ENCODE measurements around the gene IFT88. TPM values are rescaled to one million over a fixed set of nuclear protein-coding genes. Genes with fewer than 3 reads are reported as not detected.

IFT88 gene
- total RNA-seq, 1 donor = 20.3 TPM

DNA sequence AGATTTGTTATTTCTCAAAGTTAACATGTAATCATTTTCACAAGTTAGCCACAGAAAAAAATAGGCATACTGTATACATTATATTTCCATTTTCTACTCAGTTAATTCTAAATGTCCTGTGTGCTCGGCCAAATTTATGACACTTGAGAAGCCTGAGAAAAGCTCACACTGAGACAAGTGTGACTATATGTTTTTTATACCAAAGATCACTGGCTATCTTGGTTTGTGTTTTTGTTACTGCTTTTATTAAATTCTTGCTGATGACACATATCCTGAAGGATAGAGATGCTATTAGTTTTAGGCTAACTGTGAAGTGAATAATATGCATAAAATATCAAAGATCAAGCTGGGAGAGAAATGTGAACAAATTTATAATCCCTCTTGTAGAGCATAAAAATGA lies 87.2 kb downstream of the IFT88 start:
- Histone ChIP-seq H3K79me2 (ENCODE audit: insufficient read depth, low read length) (no peaks in the 10 kb centered on the region), H3K4me3 (ENCODE audit: insufficient read depth, low read length) (no peak overlapping the region), H3K4me1 (ENCODE audit: insufficient read depth, low read length) (peaks cover 13% of the 10 kb centered on the region), H4K20me1 (ENCODE audit: insufficient read depth, low read length) (no peaks in the 10 kb centered on the region), H3K36me3 (ENCODE audit: insufficient read depth, low read length) (no peaks in the 10 kb centered on the region), H2AFZ (ENCODE audit: low read length) (no peak overlapping the region), H3K27me3 (ENCODE audit: insufficient read depth, low read length) (no peaks in the 10 kb centered on the region), H3K27ac (ENCODE audit: low read depth, low read length) (peak overlapping the region; percentile 78), H3K4me2 (ENCODE audit: insufficient read depth, low read length) (peak overlapping the region; percentile 44), H3K9me3 (ENCODE audit: low read depth, low read length) (no peaks in the 10 kb centered on the region)
- peak; percentile 76 for DNase-seq (ENCODE audit: insufficient read length, low spot score, missing footprints)
- TF ChIP-seq, protein P1, sequence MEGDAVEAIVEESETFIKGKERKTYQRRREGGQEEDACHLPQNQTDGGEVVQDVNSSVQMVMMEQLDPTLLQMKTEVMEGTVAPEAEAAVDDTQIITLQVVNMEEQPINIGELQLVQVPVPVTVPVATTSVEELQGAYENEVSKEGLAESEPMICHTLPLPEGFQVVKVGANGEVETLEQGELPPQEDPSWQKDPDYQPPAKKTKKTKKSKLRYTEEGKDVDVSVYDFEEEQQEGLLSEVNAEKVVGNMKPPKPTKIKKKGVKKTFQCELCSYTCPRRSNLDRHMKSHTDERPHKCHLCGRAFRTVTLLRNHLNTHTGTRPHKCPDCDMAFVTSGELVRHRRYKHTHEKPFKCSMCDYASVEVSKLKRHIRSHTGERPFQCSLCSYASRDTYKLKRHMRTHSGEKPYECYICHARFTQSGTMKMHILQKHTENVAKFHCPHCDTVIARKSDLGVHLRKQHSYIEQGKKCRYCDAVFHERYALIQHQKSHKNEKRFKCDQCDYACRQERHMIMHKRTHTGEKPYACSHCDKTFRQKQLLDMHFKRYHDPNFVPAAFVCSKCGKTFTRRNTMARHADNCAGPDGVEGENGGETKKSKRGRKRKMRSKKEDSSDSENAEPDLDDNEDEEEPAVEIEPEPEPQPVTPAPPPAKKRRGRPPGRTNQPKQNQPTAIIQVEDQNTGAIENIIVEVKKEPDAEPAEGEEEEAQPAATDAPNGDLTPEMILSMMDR (IDR thresholded peaks at IDR 0.05; ENCODE audit: extremely low read depth, low read depth, low read length) = no peak

DNA sequence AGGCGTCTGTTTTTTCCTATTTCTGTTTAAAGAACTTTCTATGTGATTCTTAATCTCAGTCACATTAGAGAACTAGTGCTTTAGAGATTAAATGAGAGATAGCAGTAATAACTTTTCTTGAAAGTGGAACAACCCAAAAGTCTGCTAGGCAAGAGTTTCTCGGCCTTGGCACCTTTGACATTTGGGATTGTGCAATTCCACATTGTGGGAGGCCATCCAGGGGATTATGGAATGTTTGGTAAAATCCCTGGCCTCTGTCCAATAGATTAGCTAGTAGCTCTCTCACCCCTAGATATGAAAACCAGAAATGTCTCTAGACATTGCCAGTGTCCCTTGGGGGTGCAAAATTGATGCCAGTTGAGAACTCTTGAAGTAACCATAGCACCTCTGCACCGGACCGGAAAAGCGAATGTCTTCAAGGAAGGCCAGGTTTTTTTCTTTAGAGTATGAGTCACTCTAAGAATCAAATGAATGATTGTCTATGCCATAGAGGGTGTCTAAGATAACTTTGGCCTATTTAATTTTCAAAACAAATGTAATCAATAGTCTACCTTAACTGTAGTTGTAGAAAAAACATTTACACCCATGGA lies 91.6 kb downstream of the IFT88 start:
- Histone ChIP-seq H3K4me1 (ENCODE audit: insufficient read depth, low read length) (peaks cover 13% of the 10 kb centered on the region), H3K79me2 (ENCODE audit: insufficient read depth, low read length) (no peaks in the 10 kb centered on the region), H2AFZ (ENCODE audit: low read length) (no peak overlapping the region), H3K27ac (ENCODE audit: low read depth, low read length) (no peak overlapping the region), H3K4me2 (ENCODE audit: insufficient read depth, low read length) (no peak overlapping the region), H3K36me3 (ENCODE audit: insufficient read depth, low read length) (no peaks in the 10 kb centered on the region), H4K20me1 (ENCODE audit: insufficient read depth, low read length) (no peaks in the 10 kb centered on the region), H3K27me3 (ENCODE audit: insufficient read depth, low read length) (no peaks in the 10 kb centered on the region), H3K4me3 (ENCODE audit: insufficient read depth, low read length) (no peak overlapping the region), H3K9me3 (ENCODE audit: low read depth, low read length) (no peaks in the 10 kb centered on the region)
- TF ChIP-seq, protein P1 (IDR thresholded peaks at IDR 0.05; ENCODE audit: extremely low read depth, low read depth, low read length) = no peak
- DNase-seq (ENCODE audit: insufficient read length, low spot score, missing footprints) = no peak

DNA sequence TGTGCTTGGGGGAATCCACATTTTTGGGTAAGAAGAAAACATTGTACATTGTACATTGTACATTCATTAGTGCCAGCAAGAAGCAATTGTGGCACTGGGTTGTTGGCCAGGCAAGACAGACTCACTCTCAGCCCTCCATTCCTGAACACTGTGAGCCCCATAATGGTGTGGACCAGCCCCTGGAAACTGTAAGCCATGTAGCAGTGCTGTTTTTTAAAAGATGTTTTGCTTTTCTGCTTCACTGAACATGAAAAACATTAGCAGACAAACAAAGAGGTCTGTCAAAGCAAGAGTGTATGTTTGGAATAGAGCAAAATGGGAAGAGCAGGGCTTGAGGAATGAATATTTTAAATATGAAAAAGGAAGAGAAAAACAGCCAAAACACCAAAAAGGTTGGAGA lies 97.4 kb downstream of the IFT88 start:
- H3K36me3 ChIP-seq (ENCODE audit: insufficient read depth, low read length) = no peaks in the 10 kb centered on the region
- TF ChIP-seq, protein P1 (IDR thresholded peaks at IDR 0.05; ENCODE audit: extremely low read depth, low read depth, low read length) = no peak
- no peaks in the 10 kb centered on the region for H4K20me1 ChIP-seq (ENCODE audit: insufficient read depth, low read length)
- no peak overlapping the region for H3K4me3 ChIP-seq (ENCODE audit: insufficient read depth, low read length)
- H3K4me2 ChIP-seq (ENCODE audit: insufficient read depth, low read length) = no peak overlapping the region
- H3K9me3 ChIP-seq (ENCODE audit: low read depth, low read length) = no peaks in the 10 kb centered on the region
- no peaks in the 10 kb centered on the region for H3K27me3 ChIP-seq (ENCODE audit: insufficient read depth, low read length)
- H3K4me1 ChIP-seq (ENCODE audit: insufficient read depth, low read length) = no peaks in the 10 kb centered on the region
- no peak overlapping the region for H2AFZ ChIP-seq (ENCODE audit: low read length)
- no peaks in the 10 kb centered on the region for H3K79me2 ChIP-seq (ENCODE audit: insufficient read depth, low read length)
- no peak overlapping the region for H3K27ac ChIP-seq (ENCODE audit: low read depth, low read length)
- no peak for DNase-seq (ENCODE audit: insufficient read length, low spot score, missing footprints)

DNA sequence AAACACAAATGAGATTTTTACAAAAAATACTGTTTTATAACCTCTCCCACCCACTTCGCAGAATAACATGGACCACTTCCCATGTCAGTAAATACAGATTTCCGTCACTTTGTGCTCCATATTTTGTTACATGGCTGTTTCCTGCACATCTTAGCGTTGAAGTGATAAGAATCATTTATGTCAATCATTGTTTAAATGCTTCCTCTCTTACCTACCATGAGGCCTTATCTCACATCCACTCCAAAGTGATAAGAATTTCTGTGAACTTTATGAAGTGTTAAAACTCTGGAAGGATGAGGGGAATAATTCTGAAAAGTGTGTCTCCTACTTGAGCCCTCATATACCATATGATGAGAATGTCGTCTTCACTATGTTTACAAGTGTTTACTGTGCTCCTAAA lies 100.0 kb downstream of the IFT88 start:
- Histone ChIP-seq H3K27ac (ENCODE audit: low read depth, low read length) (no peak overlapping the region), H3K4me1 (ENCODE audit: insufficient read depth, low read length) (no peaks in the 10 kb centered on the region), H4K20me1 (ENCODE audit: insufficient read depth, low read length) (no peaks in the 10 kb centered on the region), H3K9me3 (ENCODE audit: low read depth, low read length) (no peaks in the 10 kb centered on the region), H2AFZ (ENCODE audit: low read length) (no peak overlapping the region), H3K4me3 (ENCODE audit: insufficient read depth, low read length) (no peak overlapping the region), H3K36me3 (ENCODE audit: insufficient read depth, low read length) (no peaks in the 10 kb centered on the region), H3K27me3 (ENCODE audit: insufficient read depth, low read length) (no peaks in the 10 kb centered on the region), H3K79me2 (ENCODE audit: insufficient read depth, low read length) (no peaks in the 10 kb centered on the region), H3K4me2 (ENCODE audit: insufficient read depth, low read length) (no peak overlapping the region)
- DNase-seq (ENCODE audit: insufficient read length, low spot score, missing footprints) = peak; percentile 38
- TF ChIP-seq, protein P1 (IDR thresholded peaks at IDR 0.05; ENCODE audit: extremely low read depth, low read depth, low read length) = no peak
